Gastroesophageal sphincter (tissue), 3 donors: ENCODE data around the gene UBE2Q1.

ENCODE experiments used
- EP300 ChIP-seq: sonication (generic); formaldehyde crosslinking; IDR thresholded peaks from one replicate; pipeline ENCODE4 v1.6.1; 2017; ENCODE audit warnings: antibody characterized with exemption, mild to moderate bottlenecking
- POLR2A ChIP-seq, 2 donors: fragments of 450-650 bp; IDR thresholded peaks; one replicate each; pipeline ENCODE4 v1.6.1; 2017; ENCODE audit warnings: antibody characterized with exemption in 2 of 2, mild to moderate bottlenecking in 2 of 2, moderate library complexity in 1 of 2
- POLR2AphosphoS5 ChIP-seq: sonication (generic); formaldehyde crosslinking; IDR thresholded peaks from one replicate; pipeline ENCODE4 v1.6.1; 2017; ENCODE audit warnings: antibody characterized with exemption
- TF ChIP-seq, protein P1 (sequence below), 4 experiments: fragments of 200-600 bp in 2 of 4; fragments of 450-650 bp in 2 of 4; sonication (generic) in 1 of 4; IDR thresholded peaks; one replicate each; pipeline ENCODE4 v1.5.1; 2017 to 2019; ENCODE audit warnings: antibody characterized with exemption in 4 of 4, mild to moderate bottlenecking in 2 of 4, moderate library complexity in 2 of 4

DNA sequence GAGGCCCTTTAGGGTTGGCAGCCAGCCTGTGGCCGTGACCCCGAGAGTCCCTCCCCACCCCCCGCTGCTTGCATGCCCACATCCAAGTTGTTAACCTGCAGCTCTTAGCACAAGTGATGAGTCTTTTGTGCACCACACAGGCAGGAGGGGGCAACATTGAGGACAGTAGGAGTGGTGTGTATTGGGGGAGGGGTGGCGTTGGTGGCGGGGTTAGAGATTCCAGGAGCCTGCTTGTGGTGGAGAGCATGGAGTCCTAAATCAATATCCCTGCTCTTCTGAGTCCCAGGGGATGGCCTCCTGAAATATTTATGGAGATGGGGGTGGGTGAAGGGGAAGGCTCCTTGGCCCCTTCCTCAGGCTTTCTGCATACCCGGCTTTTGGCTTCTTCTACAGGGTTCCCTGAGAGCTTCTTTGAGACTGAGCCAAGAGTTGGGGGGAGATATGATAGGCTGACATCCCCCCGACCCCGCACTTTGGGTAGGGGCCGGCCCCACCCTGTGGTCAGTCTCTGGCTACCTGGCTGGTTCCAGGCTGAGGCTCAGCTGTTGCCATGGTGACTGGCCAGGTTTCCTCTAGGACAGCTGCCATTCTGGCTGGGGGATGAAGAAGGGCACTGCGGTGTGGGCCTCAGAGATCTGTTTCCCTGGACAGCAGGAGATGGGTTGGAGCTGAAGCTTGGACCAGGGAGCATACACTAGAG, 14.2 kb upstream of the UBE2Q1 start:
- TF ChIP-seq POLR2A (IDR thresholded peaks at IDR 0.05) = no peak
- TF ChIP-seq EP300 = no peak
- TF ChIP-seq, protein P1, sequence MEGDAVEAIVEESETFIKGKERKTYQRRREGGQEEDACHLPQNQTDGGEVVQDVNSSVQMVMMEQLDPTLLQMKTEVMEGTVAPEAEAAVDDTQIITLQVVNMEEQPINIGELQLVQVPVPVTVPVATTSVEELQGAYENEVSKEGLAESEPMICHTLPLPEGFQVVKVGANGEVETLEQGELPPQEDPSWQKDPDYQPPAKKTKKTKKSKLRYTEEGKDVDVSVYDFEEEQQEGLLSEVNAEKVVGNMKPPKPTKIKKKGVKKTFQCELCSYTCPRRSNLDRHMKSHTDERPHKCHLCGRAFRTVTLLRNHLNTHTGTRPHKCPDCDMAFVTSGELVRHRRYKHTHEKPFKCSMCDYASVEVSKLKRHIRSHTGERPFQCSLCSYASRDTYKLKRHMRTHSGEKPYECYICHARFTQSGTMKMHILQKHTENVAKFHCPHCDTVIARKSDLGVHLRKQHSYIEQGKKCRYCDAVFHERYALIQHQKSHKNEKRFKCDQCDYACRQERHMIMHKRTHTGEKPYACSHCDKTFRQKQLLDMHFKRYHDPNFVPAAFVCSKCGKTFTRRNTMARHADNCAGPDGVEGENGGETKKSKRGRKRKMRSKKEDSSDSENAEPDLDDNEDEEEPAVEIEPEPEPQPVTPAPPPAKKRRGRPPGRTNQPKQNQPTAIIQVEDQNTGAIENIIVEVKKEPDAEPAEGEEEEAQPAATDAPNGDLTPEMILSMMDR (IDR thresholded peaks at IDR 0.05) = no peak
- TF ChIP-seq POLR2AphosphoS5 = no peak
